ENCODE measurements around the gene TUBGCP3. TPM values are rescaled to one million over a fixed set of nuclear protein-coding genes. Genes with fewer than 3 reads are reported as not detected.

The TUBGCP3 gene
- total and polyA plus RNA-seq, 2 experiments from 2014 or later, result 12.5 to 12.9 TPM

GRCh38 chr13:112580211-112580610 is 7.7 kb downstream of the TUBGCP3 start:
- DNase-seq (ENCODE audit: low read depth in 1 of 2, low spot score in 1 of 2), result no peak
- TF ChIP-seq CTCF (IDR thresholded peaks at IDR 0.05; ENCODE audit: low read depth, low read length), result no peak

GRCh38 chr13:112579310-112579843 is 8.6 kb downstream of the TUBGCP3 start:
- no peak for TF ChIP-seq CTCF (IDR thresholded peaks at IDR 0.05; ENCODE audit: low read depth, low read length)

More at GRCh38 chr13:112580211-112580610, 7.7 kb downstream of the TUBGCP3 start:
- Histone ChIP-seq H3K4me1 (ENCODE audit: low read depth) (peaks cover 4% of the 10 kb centered on the region), H3K27me3 (no peaks in the 10 kb centered on the region), H3K36me3 (no peaks in the 10 kb centered on the region), H3K27ac (no peak overlapping the region), H3K9me3 (ENCODE audit: low read depth) (no peaks in the 10 kb centered on the region), H3K4me3 (no peak overlapping the region)

GRCh38 chr13:112576768-112577167 is 11.2 kb downstream of the TUBGCP3 start:
- no peak overlapping the region for H3K4me3 ChIP-seq
- no peaks in the 10 kb centered on the region for H3K9me3 ChIP-seq (ENCODE audit: low read depth)
- no peak overlapping the region for H3K27ac ChIP-seq
- TF ChIP-seq CTCF (IDR thresholded peaks at IDR 0.05; ENCODE audit: low read depth, low read length), result no peak
- H3K27me3 ChIP-seq, result no peaks in the 10 kb centered on the region
- H3K4me1 ChIP-seq (ENCODE audit: low read depth), result no peaks in the 10 kb centered on the region
- DNase-seq (ENCODE audit: low read depth in 1 of 2, low spot score in 1 of 2), result no peak
- H3K36me3 ChIP-seq, result no peaks in the 10 kb centered on the region

More at GRCh38 chr13:112579310-112579843, 8.6 kb downstream of the TUBGCP3 start:
- no peak overlapping the region for H3K4me3 ChIP-seq
- H3K27ac ChIP-seq, result no peak overlapping the region
- H3K9me3 ChIP-seq (ENCODE audit: low read depth), result no peaks in the 10 kb centered on the region
- DNase-seq (ENCODE audit: low read depth in 1 of 2, low spot score in 1 of 2), result no peak
- peaks cover 4% of the 10 kb centered on the region for H3K4me1 ChIP-seq (ENCODE audit: low read depth)
- no peaks in the 10 kb centered on the region for H3K36me3 ChIP-seq
- H3K27me3 ChIP-seq, result no peaks in the 10 kb centered on the region

GRCh38 chr13:112576191-112576590 is 11.8 kb downstream of the TUBGCP3 start:
- no peak for TF ChIP-seq CTCF (IDR thresholded peaks at IDR 0.05; ENCODE audit: low read depth, low read length)
- no peak overlapping the region for H3K27ac ChIP-seq

GRCh38 chr13:112575675-112576074 is 12.3 kb downstream of the TUBGCP3 start:
- H3K27ac ChIP-seq, result no peak overlapping the region
- no peak for DNase-seq (ENCODE audit: low read depth in 1 of 2, low spot score in 1 of 2)
- no peaks in the 10 kb centered on the region for H3K9me3 ChIP-seq (ENCODE audit: low read depth)
- H3K36me3 ChIP-seq, result no peaks in the 10 kb centered on the region
- H3K27me3 ChIP-seq, result no peaks in the 10 kb centered on the region
- H3K4me1 ChIP-seq (ENCODE audit: low read depth), result no peaks in the 10 kb centered on the region
- H3K4me3 ChIP-seq, result no peak overlapping the region
- no peak for TF ChIP-seq CTCF (IDR thresholded peaks at IDR 0.05; ENCODE audit: low read depth, low read length)

More at GRCh38 chr13:112576191-112576590, 11.8 kb downstream of the TUBGCP3 start:
- Histone ChIP-seq H3K4me3 (no peak overlapping the region), H3K4me1 (ENCODE audit: low read depth) (no peaks in the 10 kb centered on the region), H3K36me3 (no peaks in the 10 kb centered on the region), H3K9me3 (ENCODE audit: low read depth) (no peaks in the 10 kb centered on the region), H3K27me3 (no peaks in the 10 kb centered on the region)
- DNase-seq (ENCODE audit: low read depth in 1 of 2, low spot score in 1 of 2), result no peak

Data from cardiac muscle cell (in vitro differentiated cells and primary cell).